HepG2 (cell line): ENCODE results near the gene UBAP2. TPM values are rescaled to one million over a fixed set of nuclear protein-coding genes. Genes with fewer than 3 reads are reported as not detected.

ENCODE experiments used
- AKNA ChIP-seq: sonication (generic); formaldehyde crosslinking; IDR thresholded peaks from 2 replicates; pipeline ENCODE4 v1.4.0; 2020; ENCODE audit warnings: missing genetic modification reagents, borderline replicate concordance
- GATAD1 ChIP-seq: IDR thresholded peaks from 2 replicates; pipeline ENCODE4 v1.6.1; 2016; ENCODE audit warnings: missing genetic modification reagents, missing compliant biosample characterization
- HNRNPH1 ChIP-seq: fragments of 200-400 bp; formaldehyde crosslinking; optimal IDR thresholded peaks from 2 replicates; pipeline ENCODE3; 2017; ENCODE audit warnings: mild to moderate bottlenecking, low read depth, low read length
- KDM4B ChIP-seq: sonication (generic); formaldehyde crosslinking; IDR thresholded peaks from 2 replicates; pipeline ENCODE4 v1.4.0; 2020; ENCODE audit warnings: missing genetic modification reagents
- MEIS2 ChIP-seq: sonication (generic); formaldehyde crosslinking; IDR thresholded peaks from 2 replicates; pipeline ENCODE4 v1.9.0; 2021; ENCODE audit warnings: mild to moderate bottlenecking, missing genetic modification reagents
- MTF2 ChIP-seq: sonication (generic); formaldehyde crosslinking; IDR thresholded peaks from 2 replicates; pipeline ENCODE4 v1.5.0; 2020; ENCODE audit warnings: missing genetic modification reagents, borderline replicate concordance
- NFYB ChIP-seq: sonication (generic); formaldehyde crosslinking; IDR thresholded peaks from 2 replicates; pipeline ENCODE4 v1.4.0; 2020; ENCODE audit warnings: missing genetic modification reagents
- NR1H2 ChIP-seq: sonication (generic); formaldehyde crosslinking; IDR thresholded peaks from 2 replicates; pipeline ENCODE4 v1.8.1; 2022; ENCODE audit warnings: low read depth, missing genetic modification reagents, borderline replicate concordance
- PRPF4 ChIP-seq: fragments of 200-400 bp; formaldehyde crosslinking; IDR thresholded peaks from 2 replicates; pipeline ENCODE4 v1.6.1; 2016; ENCODE audit warnings: low read length, low read depth; ENCODE audit not compliant: poor library complexity, severe bottlenecking
- SP5 ChIP-seq: IDR thresholded peaks from 2 replicates; pipeline ENCODE4 v1.6.1; 2016; ENCODE audit warnings: low read depth, borderline replicate concordance
- STAG1 ChIP-seq: sonication (generic); formaldehyde crosslinking; IDR thresholded peaks from 2 replicates; pipeline ENCODE4 v1.4.0; 2020; ENCODE audit warnings: missing genetic modification reagents
- THAP7 ChIP-seq: sonication (generic); formaldehyde crosslinking; IDR thresholded peaks from 2 replicates; pipeline ENCODE4 v1.8.1; 2023; ENCODE audit warnings: mild to moderate bottlenecking, missing genetic modification reagents
- XBP1 ChIP-seq: sonication (generic); formaldehyde crosslinking; IDR thresholded peaks from 2 replicates; pipeline ENCODE4 v1.5.0; 2020; ENCODE audit warnings: missing genetic modification reagents
- XRCC5 ChIP-seq: fragments of 200-400 bp; formaldehyde crosslinking; optimal IDR thresholded peaks from 2 replicates; pipeline ENCODE3; 2017; ENCODE audit warnings: mild to moderate bottlenecking, low read length
- ZNF136 ChIP-seq: sonication (generic); formaldehyde crosslinking; IDR thresholded peaks from 2 replicates; pipeline ENCODE4 v1.8.1; 2022; ENCODE audit warnings: low read depth, mild to moderate bottlenecking, moderate library complexity, missing genetic modification reagents
- ZNF138 ChIP-seq: sonication (generic); formaldehyde crosslinking; IDR thresholded peaks from 2 replicates; pipeline ENCODE4 v1.5.0; 2020; ENCODE audit warnings: mild to moderate bottlenecking, low read depth, missing genetic modification reagents
- ZNF616 ChIP-seq: sonication (generic); formaldehyde crosslinking; IDR thresholded peaks from 2 replicates; pipeline ENCODE4 v1.5.0; 2020; ENCODE audit warnings: low read depth, mild to moderate bottlenecking, missing genetic modification reagents
- ZNF670 ChIP-seq: sonication (generic); formaldehyde crosslinking; IDR thresholded peaks from 2 replicates; pipeline ENCODE4 v1.8.0; 2022; ENCODE audit warnings: mild to moderate bottlenecking, missing genetic modification reagents, borderline replicate concordance
- ZNF749 ChIP-seq: sonication (generic); formaldehyde crosslinking; IDR thresholded peaks from 2 replicates; pipeline ENCODE4 v1.8.0; 2022; ENCODE audit warnings: mild to moderate bottlenecking, missing genetic modification reagents, moderate library complexity, borderline replicate concordance
- ZNF773 ChIP-seq: sonication (generic); formaldehyde crosslinking; IDR thresholded peaks from 2 replicates; pipeline ENCODE4 v1.4.0; 2020; ENCODE audit warnings: missing genetic modification reagents, borderline replicate concordance
- ZNF891 ChIP-seq: sonication (generic); formaldehyde crosslinking; IDR thresholded peaks from 2 replicates; pipeline ENCODE4 v1.5.0; 2020; ENCODE audit warnings: mild to moderate bottlenecking, missing genetic modification reagents
- ZSCAN29 ChIP-seq: sonication (generic); formaldehyde crosslinking; conservative IDR thresholded peaks from 2 replicates; pipeline ENCODE4 v1.4.0; 2020; ENCODE audit warnings: mild to moderate bottlenecking, missing genetic modification reagents
- ZUFSP ChIP-seq: sonication (generic); formaldehyde crosslinking; IDR thresholded peaks from 2 replicates; pipeline ENCODE4 v1.9.0; 2021; ENCODE audit warnings: missing genetic modification reagents, mild to moderate bottlenecking, borderline replicate concordance
- polyA plus RNA-seq, 8 experiments: library from polyadenylated mRNA; depleted of rRNA in 3 of 8; stranded (reverse) in 7 of 8; unstranded in 1 of 8; fragments of >200 nt; fragmentation: Illumina TruSeq in 4 of 8; extraction: Trizol in 4 of 8; gene quantifications; 2 replicates each; pipeline versions ENCODE4 v1.2.1 to v1.2.3, GENCODE V29; 2011 to 2016; ENCODE audit warnings: low read depth in 4 of 8, missing spikeins in 1 of 8, mixed read lengths in 1 of 8; ENCODE audit not compliant: insufficient read depth in 1 of 8
- total RNA-seq, 5 experiments: library from RNA; depleted of rRNA; stranded (reverse); fragments of >200 nt; fragmentation: Illumina TruSeq; extraction: Trizol; gene quantifications; 2 replicates each; pipeline ENCODE4 v1.2.3, GENCODE V29; 2016; ENCODE audit warnings: low read depth in 1 of 5

The UBAP2 gene
- total and polyA plus RNA-seq, 2 of the 13 experiments (the other 11 are each of a cell fraction or from before 2014, with no cell fraction given): 19.0 to 22.0 TPM

- TF ChIP-seq ZUFSP (CRISPR knock-in tag): no peak
- TF ChIP-seq HNRNPH1: no peak
- 0 out of 2 replicates have a peak, but pooled peaks have one; percentile 16 for TF ChIP-seq ZNF138
- TF ChIP-seq KDM4B (CRISPR knock-in tag): no peak
- TF ChIP-seq XRCC5: no peak
- no peak for TF ChIP-seq PRPF4
- 0 out of 2 replicates have a peak, but pooled peaks have one; percentile 1 for TF ChIP-seq ZSCAN29 (CRISPR knock-in tag)
- TF ChIP-seq ZNF670 (CRISPR knock-in tag): peak; percentile 33; the same call in 1 of the 2 replicates
- TF ChIP-seq ZNF749 (CRISPR knock-in tag): no peak
- no peak for TF ChIP-seq MEIS2 (CRISPR knock-in tag)
- TF ChIP-seq ZNF891: no peak
- no peak for TF ChIP-seq ZNF773 (CRISPR knock-in tag)
- TF ChIP-seq GATAD1 (CRISPR knock-in tag): no peak
- TF ChIP-seq NR1H2 (CRISPR knock-in tag): 0 out of 2 replicates have a peak, but pooled peaks have one; percentile 27
- TF ChIP-seq THAP7 (CRISPR knock-in tag): no peak
- no peak for TF ChIP-seq XBP1 (CRISPR knock-in tag)
- 0 out of 2 replicates have a peak, but pooled peaks have one; percentile 10 for TF ChIP-seq ZNF136
- no peak for TF ChIP-seq SP5 (CRISPR knock-in tag)
- TF ChIP-seq AKNA: no peak
- peak; percentile 21; the same call in 1 of the 2 replicates for TF ChIP-seq STAG1 (CRISPR knock-in tag)
- 0 out of 2 replicates have a peak, but pooled peaks have one; percentile 72 for TF ChIP-seq MTF2 (CRISPR knock-in tag)
- no peak for TF ChIP-seq NFYB (CRISPR knock-in tag)
- TF ChIP-seq ZNF616 (CRISPR knock-in tag): no peak
Measured at GRCh38 chr9:34047864-34048726, 592 bp downstream of the UBAP2 start (continued).
